BLaER1 (cell line): ENCODE measurements around the gene ALCAM.

ENCODE experiments used
- H3K27ac ChIP-seq: shearing (Covaris generic); formaldehyde crosslinking; 2 replicates; pipeline ENCODE4 v1.8.1; 2022
- H3K27me3 ChIP-seq: shearing (Covaris generic); formaldehyde crosslinking; 2 replicates; pipeline ENCODE4 v1.8.1; 2022
- H3K36me3 ChIP-seq: shearing (Covaris generic); formaldehyde crosslinking; 2 replicates; pipeline ENCODE4 v1.8.1; 2022
- H3K4me1 ChIP-seq: shearing (Covaris generic); formaldehyde crosslinking; 2 replicates; pipeline ENCODE4 v1.8.1; 2022
- H3K4me2 ChIP-seq: shearing (Covaris generic); formaldehyde crosslinking; 2 replicates; pipeline ENCODE4 v1.8.1; 2022
- H3K4me3 ChIP-seq: shearing (Covaris generic); formaldehyde crosslinking; 2 replicates; pipeline ENCODE4 v1.8.1; 2022
- H3K9ac ChIP-seq: shearing (Covaris generic); formaldehyde crosslinking; 2 replicates; pipeline ENCODE4 v1.8.1; 2022
- H3K9me3 ChIP-seq: shearing (Covaris generic); formaldehyde crosslinking; 2 replicates; pipeline ENCODE4 v1.8.1; 2022
- H4K20me1 ChIP-seq: shearing (Covaris generic); formaldehyde crosslinking; 2 replicates; pipeline ENCODE4 v1.8.1; 2022
- Cebpa-rat ChIP-seq: shearing (Covaris generic); IDR thresholded peaks from 2 replicates; pipeline ENCODE4 v1.8.1; 2022

The ALCAM gene

DNA sequence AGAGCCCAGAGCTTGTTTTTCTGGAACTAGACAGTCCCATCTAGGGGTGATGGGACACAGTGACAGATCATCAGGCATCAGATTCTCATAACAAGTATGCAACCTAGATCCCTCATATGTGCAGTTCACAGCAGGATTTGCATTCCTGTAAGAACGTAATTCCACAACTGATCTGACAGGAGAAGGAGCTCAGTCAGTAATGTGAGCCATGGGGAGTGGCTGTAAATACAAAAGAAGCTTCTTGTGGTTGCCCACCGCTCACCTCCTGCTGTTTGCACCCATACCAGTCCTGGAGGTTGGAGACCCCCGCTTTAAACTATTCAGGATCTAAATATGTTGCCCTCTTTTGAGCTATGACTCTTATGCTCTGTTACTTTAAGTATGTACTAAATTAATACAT is 167.3 kb downstream of the ALCAM start:
- no peak overlapping the region for H3K27ac ChIP-seq

GRCh38 chr3:105534491-105534890 is 167.8 kb downstream of the ALCAM start:
- H3K27ac ChIP-seq = no peak overlapping the region
- no peak overlapping the region for H3K9ac ChIP-seq
- no peaks in the 10 kb centered on the region for H3K9me3 ChIP-seq
- no peaks in the 10 kb centered on the region for H3K4me1 ChIP-seq
- no peaks in the 10 kb centered on the region for H3K36me3 ChIP-seq
- no peaks in the 10 kb centered on the region for H4K20me1 ChIP-seq
- TF ChIP-seq Cebpa-rat = no peak
- no peak overlapping the region for H3K4me3 ChIP-seq
- H3K27me3 ChIP-seq = no peaks in the 10 kb centered on the region
- no peak overlapping the region for H3K4me2 ChIP-seq

More for the DNA sequence above, 167.3 kb downstream of the ALCAM start:
- no peak for TF ChIP-seq Cebpa-rat
- no peaks in the 10 kb centered on the region for H3K4me1 ChIP-seq
- H4K20me1 ChIP-seq = no peaks in the 10 kb centered on the region
- H3K27me3 ChIP-seq = no peaks in the 10 kb centered on the region
- H3K4me2 ChIP-seq = no peak overlapping the region
- H3K9me3 ChIP-seq = no peaks in the 10 kb centered on the region
- H3K36me3 ChIP-seq = no peaks in the 10 kb centered on the region
- no peak overlapping the region for H3K9ac ChIP-seq
- H3K4me3 ChIP-seq = no peak overlapping the region

GRCh38 chr3:105537371-105538080 is 170.8 kb downstream of the ALCAM start:
- Histone ChIP-seq H3K9ac (no peak overlapping the region), H3K36me3 (no peaks in the 10 kb centered on the region)

DNA sequence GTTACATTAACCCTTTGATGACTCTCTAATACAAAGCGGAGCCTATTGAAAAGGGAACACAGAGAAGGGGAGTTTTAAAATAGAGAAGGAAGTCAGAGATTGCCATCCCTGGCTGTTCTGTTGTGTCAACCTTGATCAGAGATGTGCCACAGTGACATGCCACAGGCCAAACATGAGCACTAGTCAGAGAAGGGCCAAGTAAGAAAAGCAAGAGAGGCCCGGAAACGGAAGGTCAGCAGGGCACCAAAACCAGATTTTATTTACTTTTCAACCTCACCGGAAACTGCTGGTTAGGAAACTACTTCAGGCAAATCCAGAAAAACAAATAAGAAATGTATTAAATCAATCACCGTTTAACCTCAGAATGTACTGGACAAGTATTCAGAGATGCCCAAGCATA is 171.8 kb downstream of the ALCAM start:
- Histone ChIP-seq H3K9me3 (no peaks in the 10 kb centered on the region), H4K20me1 (no peaks in the 10 kb centered on the region), H3K4me1 (peaks cover 14% of the 10 kb centered on the region), H3K9ac (no peak overlapping the region), H3K4me3 (no peak overlapping the region), H3K27me3 (no peaks in the 10 kb centered on the region), H3K4me2 (no peak overlapping the region), H3K36me3 (no peaks in the 10 kb centered on the region), H3K27ac (no peak overlapping the region)
- no peak for TF ChIP-seq Cebpa-rat

More at GRCh38 chr3:105537371-105538080, 170.8 kb downstream of the ALCAM start:
- H3K27ac ChIP-seq = no peak overlapping the region
- H4K20me1 ChIP-seq = no peaks in the 10 kb centered on the region
- no peaks in the 10 kb centered on the region for H3K27me3 ChIP-seq
- H3K9me3 ChIP-seq = no peaks in the 10 kb centered on the region
- no peak overlapping the region for H3K4me3 ChIP-seq
- no peak for TF ChIP-seq Cebpa-rat
- no peak overlapping the region for H3K4me2 ChIP-seq
- H3K4me1 ChIP-seq = peaks cover 5% of the 10 kb centered on the region

DNA sequence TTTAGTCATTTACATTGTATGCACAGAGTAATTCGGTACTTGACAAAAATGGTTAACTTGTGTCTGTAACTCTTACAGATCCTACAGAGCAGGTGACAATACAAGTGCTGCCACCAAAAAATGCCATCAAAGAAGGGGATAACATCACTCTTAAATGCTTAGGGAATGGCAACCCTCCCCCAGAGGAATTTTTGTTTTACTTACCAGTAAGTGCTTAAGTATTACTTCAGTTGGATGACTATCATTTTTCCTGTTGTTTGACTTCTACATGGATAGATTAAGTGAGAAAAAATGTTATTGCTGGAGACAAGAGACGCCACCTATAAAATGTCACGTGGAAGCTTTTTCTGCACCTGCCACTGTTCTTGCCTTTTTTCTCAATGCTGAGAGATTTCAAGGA is 173.2 kb downstream of the ALCAM start:
- Histone ChIP-seq H3K4me1 (peaks cover 16% of the 10 kb centered on the region), H3K36me3 (no peaks in the 10 kb centered on the region), H3K27ac (no peak overlapping the region), H4K20me1 (no peaks in the 10 kb centered on the region), H3K9me3 (no peaks in the 10 kb centered on the region), H3K27me3 (no peaks in the 10 kb centered on the region), H3K4me3 (no peak overlapping the region), H3K4me2 (no peak overlapping the region), H3K9ac (no peak overlapping the region)
- no peak for TF ChIP-seq Cebpa-rat

DNA sequence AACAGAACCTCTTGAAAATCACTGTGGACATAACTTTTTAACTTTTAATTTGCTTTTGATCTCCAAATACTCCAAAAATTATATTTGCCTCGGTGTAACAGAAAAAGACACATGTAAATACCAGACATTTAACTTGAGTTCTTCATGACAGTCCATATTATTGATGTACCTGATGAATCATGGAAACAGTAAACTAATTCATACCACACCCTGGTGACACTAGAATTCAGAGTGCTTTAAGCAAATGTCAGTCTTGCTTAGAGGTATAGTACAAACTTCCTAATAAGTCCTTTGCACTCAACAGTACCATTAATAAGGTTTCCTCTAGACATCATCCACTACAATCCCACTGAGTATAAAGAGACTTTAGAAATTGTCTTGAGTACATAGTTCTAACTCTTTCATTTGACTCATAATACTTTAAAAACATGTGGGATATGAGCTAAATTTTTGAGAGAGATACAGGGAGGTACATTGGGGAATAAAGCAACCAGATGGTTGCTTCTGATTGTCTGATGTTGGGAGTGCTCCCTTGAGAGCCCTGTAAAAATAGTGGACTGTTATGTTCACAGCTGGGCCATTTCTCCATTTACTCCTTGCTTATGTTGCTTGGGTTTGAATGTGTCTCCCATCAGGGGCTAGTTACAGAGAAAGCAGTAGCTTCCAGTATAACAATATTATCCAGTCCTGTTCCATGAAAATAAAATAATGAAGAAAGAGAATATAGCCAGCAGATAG is 175.7 kb downstream of the ALCAM start:
- Histone ChIP-seq H3K27me3 (no peaks in the 10 kb centered on the region), H3K9me3 (no peaks in the 10 kb centered on the region), H3K36me3 (no peaks in the 10 kb centered on the region), H3K4me2 (peak overlapping the region; percentile 35), H4K20me1 (no peaks in the 10 kb centered on the region), H3K27ac (no peak overlapping the region), H3K9ac (no peak overlapping the region), H3K4me1 (peaks cover 16% of the 10 kb centered on the region), H3K4me3 (no peak overlapping the region)
- TF ChIP-seq Cebpa-rat = no peak

- Histone ChIP-seq H4K20me1 (no peaks in the 10 kb centered on the region), H3K4me3 (no peak overlapping the region), H3K27me3 (no peaks in the 10 kb centered on the region), H3K9me3 (no peaks in the 10 kb centered on the region), H3K4me1 (peaks cover 16% of the 10 kb centered on the region), H3K27ac (no peak overlapping the region), H3K4me2 (no peak overlapping the region), H3K36me3 (no peaks in the 10 kb centered on the region), H3K9ac (no peak overlapping the region)
- no peak for TF ChIP-seq Cebpa-rat
These were observed 178.3 kb downstream of the ALCAM start for GRCh38 chr3:105545051-105545450.

- H3K36me3 ChIP-seq = 0 out of 2 replicates have a peak, but pooled peaks cover 3% of the 10 kb centered on the region
- no peaks in the 10 kb centered on the region for H3K9me3 ChIP-seq
- no peak for TF ChIP-seq Cebpa-rat
- no peaks in the 10 kb centered on the region for H4K20me1 ChIP-seq
- H3K4me3 ChIP-seq = no peak overlapping the region
- no peaks in the 10 kb centered on the region for H3K27me3 ChIP-seq
- H3K4me1 ChIP-seq = no peaks in the 10 kb centered on the region
- no peak overlapping the region for H3K9ac ChIP-seq
- no peak overlapping the region for H3K27ac ChIP-seq
- H3K4me2 ChIP-seq = no peak overlapping the region
These were observed 187.1 kb downstream of the ALCAM start for GRCh38 chr3:105553851-105554250.

DNA sequence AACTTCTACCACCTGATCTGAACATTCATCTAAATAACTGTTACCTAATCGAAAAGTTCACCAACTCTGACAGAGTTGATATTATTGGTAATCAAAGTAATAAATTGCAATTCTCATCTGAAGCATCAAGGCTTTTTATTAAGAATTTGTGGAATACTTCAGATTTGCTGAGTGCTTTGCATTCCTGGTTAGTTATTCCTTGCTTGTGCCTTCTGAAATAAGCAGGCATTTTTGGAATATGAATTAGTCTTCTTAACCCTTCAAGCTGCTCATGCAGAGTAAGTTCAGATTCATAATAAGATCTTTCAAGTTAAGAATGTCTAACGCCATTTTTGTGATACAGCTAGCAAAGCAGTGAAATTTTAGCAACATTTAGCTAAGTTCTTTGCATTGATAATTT is 188.5 kb downstream of the ALCAM start:
- H3K4me1 ChIP-seq = no peaks in the 10 kb centered on the region
- no peaks in the 10 kb centered on the region for H3K27me3 ChIP-seq
- no peaks in the 10 kb centered on the region for H4K20me1 ChIP-seq
- H3K4me2 ChIP-seq = no peak overlapping the region
- no peak overlapping the region for H3K27ac ChIP-seq
- no peak overlapping the region for H3K9ac ChIP-seq
- no peaks in the 10 kb centered on the region for H3K9me3 ChIP-seq
- TF ChIP-seq Cebpa-rat = no peak
- H3K4me3 ChIP-seq = no peak overlapping the region
- 0 out of 2 replicates have a peak, but pooled peaks cover 3% of the 10 kb centered on the region for H3K36me3 ChIP-seq

GRCh38 chr3:105559856-105560255 is 193.1 kb downstream of the ALCAM start:
- Histone ChIP-seq H3K9me3 (no peaks in the 10 kb centered on the region), H4K20me1 (no peaks in the 10 kb centered on the region), H3K9ac (no peak overlapping the region), H3K27ac (no peak overlapping the region), H3K4me2 (no peak overlapping the region), H3K4me3 (no peak overlapping the region), H3K4me1 (no peaks in the 10 kb centered on the region), H3K36me3 (no peaks in the 10 kb centered on the region), H3K27me3 (no peaks in the 10 kb centered on the region)
- no peak for TF ChIP-seq Cebpa-rat
